ENCODE data around the gene ZBTB43.
"Not testable (repeated sequence)": the region's sequence is repeated elsewhere in the genome, so short reads cannot be mapped to it uniquely, and the experiment has no call there.

ZBTB43 gene

GRCh38 chr9:126791406-126792230 is 13.2 kb upstream of the ZBTB43 start:
- no peak for DNase-seq

- DNase-seq, result no peak
Measured at GRCh38 chr9:126793686-126794417, 11.0 kb upstream of the ZBTB43 start.

- no peak for DNase-seq
Measured at GRCh38 chr9:126794441-126794840, 10.4 kb upstream of the ZBTB43 start.

GRCh38 chr9:126796758-126797157 is 8.1 kb upstream of the ZBTB43 start:
- DNase-seq, result no peak

DNA sequence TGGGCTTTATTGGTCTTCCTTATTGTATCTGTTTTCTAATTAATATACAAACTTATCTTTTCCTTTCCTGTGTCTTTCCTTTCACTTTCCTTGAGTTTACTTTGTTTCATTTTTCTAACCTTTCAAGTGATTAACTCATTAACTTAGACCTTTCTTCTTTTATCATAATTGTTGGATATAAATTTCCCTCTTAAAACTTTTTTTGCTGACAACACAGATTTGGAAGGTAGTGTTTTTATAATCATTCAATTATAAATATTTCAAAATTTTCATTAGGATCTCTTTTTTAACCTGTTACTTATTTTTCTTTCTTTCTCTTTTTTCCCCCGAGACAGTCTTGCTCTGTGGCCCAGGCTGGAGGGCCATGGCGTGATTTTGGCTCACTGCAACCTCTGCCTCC is 6.9 kb upstream of the ZBTB43 start:
- DNase-seq, result no peak

DNA sequence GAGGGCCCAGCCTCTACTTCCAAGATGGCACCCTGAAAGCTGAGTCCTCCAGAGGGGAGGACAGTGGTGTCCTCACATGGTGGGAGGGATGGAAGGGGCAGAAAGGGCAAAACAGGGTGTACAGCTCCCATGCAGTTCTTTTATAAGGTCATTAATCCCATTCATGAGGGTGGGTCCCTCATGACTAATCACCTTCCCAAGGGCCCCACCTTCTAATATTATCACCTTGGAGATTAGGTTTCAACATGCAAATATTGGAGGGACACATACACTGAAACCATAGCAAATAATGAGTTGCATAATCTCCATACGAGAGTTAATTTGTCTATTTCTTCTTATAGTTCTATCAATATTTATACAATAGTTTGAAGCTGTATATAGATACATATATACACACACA is 5.8 kb upstream of the ZBTB43 start:
- DNase-seq, result no peak

- no peak for DNase-seq
Measured at GRCh38 chr9:126802318-126803059, 2.4 kb upstream of the ZBTB43 start.

DNA sequence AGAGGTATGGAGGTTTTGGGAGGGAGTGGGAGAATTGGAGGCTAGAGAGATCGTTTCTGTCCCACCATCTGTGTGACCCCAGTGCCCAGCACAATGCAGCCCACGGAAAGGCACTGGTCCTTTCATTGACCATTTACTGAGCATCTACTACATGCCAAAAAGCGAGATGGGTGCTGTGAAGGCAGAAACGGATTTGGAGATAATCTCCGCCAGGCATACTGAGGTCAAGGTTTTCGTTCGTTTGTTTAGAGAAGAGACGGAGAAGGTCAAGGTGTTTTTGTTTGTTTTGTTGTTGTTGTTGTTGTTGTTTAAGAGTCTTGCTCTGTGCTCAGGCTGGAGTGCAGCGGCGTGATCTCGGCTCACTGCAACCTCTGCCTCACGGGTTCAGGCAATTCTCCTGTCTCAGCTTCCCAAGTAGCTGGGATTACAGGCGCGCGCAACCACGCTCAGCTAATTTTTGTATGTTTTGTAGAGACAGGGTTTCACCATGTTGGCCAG is 593 bp upstream of the ZBTB43 start:
- no peak for DNase-seq

- DNase-seq, result peak; percentile 89
Measured at GRCh38 chr9:126805554-126806262, 868 bp downstream of the ZBTB43 start.

- no peak for DNase-seq
Measured at GRCh38 chr9:126806336-126806735, 1.5 kb downstream of the ZBTB43 start.

GRCh38 chr9:126809068-126809467 is 4.2 kb downstream of the ZBTB43 start:
- DNase-seq, result no peak

- not testable (repeated sequence) for DNase-seq
Measured at GRCh38 chr9:126810221-126810620, 5.4 kb downstream of the ZBTB43 start.

DNA sequence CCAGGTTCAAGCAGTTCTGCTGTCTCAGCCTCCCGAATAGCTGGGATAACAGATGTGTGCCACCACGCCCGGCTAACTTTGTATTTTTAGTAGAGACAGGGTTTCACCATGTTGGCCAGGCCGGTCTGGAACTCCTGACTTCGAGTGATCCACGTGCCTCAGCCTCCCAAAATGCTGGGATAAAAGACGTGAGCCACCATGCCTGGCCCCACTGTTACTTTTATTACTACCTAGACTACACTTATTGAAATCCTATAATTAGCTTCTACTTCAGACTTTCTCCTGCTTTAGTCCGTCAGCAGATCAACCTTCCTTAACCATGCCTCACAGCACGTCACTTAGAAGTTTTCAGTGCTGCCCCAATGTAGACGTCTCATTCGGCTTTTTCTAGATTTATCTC is 8.2 kb downstream of the ZBTB43 start:
- no peak for DNase-seq

- no peak for DNase-seq
Measured at GRCh38 chr9:126814091-126814490, 9.3 kb downstream of the ZBTB43 start.

DNA sequence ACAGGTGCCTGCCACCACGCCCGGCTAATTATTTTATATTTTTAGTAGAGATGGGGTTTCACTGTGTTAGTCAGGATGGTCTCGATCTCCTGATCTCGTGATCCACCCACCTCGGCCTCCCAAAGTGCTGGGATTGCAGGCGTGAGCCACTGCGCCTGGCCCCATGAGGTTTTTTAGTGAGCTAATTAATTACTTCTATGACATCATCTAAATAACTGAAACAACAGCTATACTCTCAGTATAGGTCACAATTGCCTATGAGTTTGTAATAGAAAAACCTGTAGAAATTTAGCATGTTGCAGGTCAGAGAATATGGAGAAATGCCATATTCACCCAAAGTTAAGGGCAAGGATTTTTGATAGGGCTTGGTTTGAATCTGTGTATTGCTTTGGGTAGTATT is 12.8 kb downstream of the ZBTB43 start:
- not testable (repeated sequence) for DNase-seq

GRCh38 chr9:126818482-126818881 is 13.6 kb downstream of the ZBTB43 start:
- no peak for DNase-seq

GRCh38 chr9:126819482-126819881 is 14.6 kb downstream of the ZBTB43 start:
- no peak for DNase-seq

GRCh38 chr9:126822278-126822677 is 17.4 kb downstream of the ZBTB43 start:
- no peak for DNase-seq

GRCh38 chr9:126822873-126823272 is 18.0 kb downstream of the ZBTB43 start:
- no peak for DNase-seq

- DNase-seq, result not testable (repeated sequence)
Measured at GRCh38 chr9:126824052-126824451, 19.2 kb downstream of the ZBTB43 start.

DNA sequence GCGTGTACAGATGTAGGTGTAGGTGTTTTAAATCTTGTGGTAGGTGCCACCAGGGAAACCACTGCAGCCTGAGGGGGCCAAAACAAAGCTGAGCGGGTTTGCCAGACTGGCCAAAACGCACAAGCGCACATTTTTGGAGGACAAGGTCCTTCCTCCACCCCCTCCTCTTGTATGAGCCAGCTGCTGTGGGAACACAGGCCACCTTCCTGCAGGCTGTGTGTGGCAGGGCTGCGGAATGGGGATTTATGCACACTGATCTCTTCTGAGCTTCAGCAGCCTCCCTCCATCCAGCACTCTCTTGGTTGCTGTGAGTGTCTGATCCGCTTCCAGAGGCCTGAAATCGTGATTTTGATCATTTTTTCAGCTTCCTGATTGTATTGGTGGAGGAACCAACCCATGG is 22.4 kb downstream of the ZBTB43 start:
- no peak for DNase-seq

DNA sequence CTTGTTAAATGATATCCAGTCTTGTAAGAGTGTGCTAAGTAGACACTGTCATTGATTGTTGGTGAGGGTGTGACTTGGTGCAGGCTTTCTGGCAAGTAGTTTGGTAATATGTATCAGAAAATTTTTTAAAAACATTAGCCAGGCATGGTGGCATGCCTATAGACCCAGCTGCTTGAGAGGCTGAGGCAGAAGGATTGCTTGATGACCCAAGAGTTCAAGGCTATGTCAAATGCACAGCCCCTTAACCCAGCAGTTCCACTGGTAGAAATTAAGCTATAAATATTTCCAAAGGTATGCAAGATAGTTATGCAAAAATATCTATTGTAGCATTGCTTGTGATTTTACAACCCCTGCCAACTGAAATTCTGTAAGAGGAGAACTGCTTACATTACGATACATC is 24.2 kb downstream of the ZBTB43 start:
- no peak for DNase-seq

- DNase-seq, result no peak
Measured at GRCh38 chr9:126830827-126831226, 26.0 kb downstream of the ZBTB43 start.
